Epidermal melanocyte (primary cell): ENCODE results near the gene ZNF48.

Experiments used
- DNase-seq: peaks from one replicate; pipeline ENCODE4 v3.0.0; 2011; ENCODE audit warnings: low spot score; ENCODE audit not compliant: insufficient read length

Gene ZNF48

GRCh38 chr16:30395155-30395991 lies at the start of gene ZNF48:
ZNF48 (plus strand) TSS chr16:30395420; CDS start chr16:30395795, 375 bp downstream.
- peak; percentile 82 for DNase-seq

GRCh38 chr16:30346286-30346685 lies 48.9 kb upstream of the ZNF48 start:
- no peak for DNase-seq

GRCh38 chr16:30348113-30348512 lies 47.1 kb upstream of the ZNF48 start:
- DNase-seq = no peak

GRCh38 chr16:30348929-30349328 lies 46.3 kb upstream of the ZNF48 start:
- DNase-seq = no peak

GRCh38 chr16:30349675-30350074 lies 45.5 kb upstream of the ZNF48 start:
- DNase-seq = no peak

- no peak for DNase-seq
Measured at GRCh38 chr16:30350134-30350871, 44.9 kb upstream of the ZNF48 start.

GRCh38 chr16:30351001-30351441 lies 44.2 kb upstream of the ZNF48 start:
- DNase-seq = no peak

- DNase-seq = no peak
Measured at GRCh38 chr16:30351586-30352419, 43.4 kb upstream of the ZNF48 start.

- no peak for DNase-seq
Measured at GRCh38 chr16:30352488-30353401, 42.5 kb upstream of the ZNF48 start.

GRCh38 chr16:30353438-30354129 lies 41.6 kb upstream of the ZNF48 start:
- no peak for DNase-seq

GRCh38 chr16:30354423-30355143 lies 40.6 kb upstream of the ZNF48 start:
- no peak for DNase-seq

GRCh38 chr16:30355144-30355953 lies 39.9 kb upstream of the ZNF48 start, which contains the start of gene CD2BP2:
CD2BP2 (minus strand) TSS chr16:30355308; CDS start chr16:30354681, 627 bp downstream.
- peak; percentile 91 for DNase-seq

GRCh38 chr16:30355954-30356308 lies 39.3 kb upstream of the ZNF48 start:
- no peak for DNase-seq

- DNase-seq = no peak
Measured at GRCh38 chr16:30356401-30357084, 38.7 kb upstream of the ZNF48 start.

GRCh38 chr16:30357085-30357714 lies 38.0 kb upstream of the ZNF48 start:
- DNase-seq = no peak

GRCh38 chr16:30357715-30358576 lies 37.3 kb upstream of the ZNF48 start:
- DNase-seq = no peak
